ENCODE results near the gene CDAN1.
"Not testable (repeated sequence)": the region's sequence is repeated elsewhere in the genome, so short reads cannot be mapped to it uniquely, and the experiment has no call there.

The CDAN1 gene

GRCh38 chr15:42736793-42737528, at the start of gene CDAN1:
CDAN1 (minus strand) TSS chr15:42737128; CDS start chr15:42737102, 26 bp downstream.
- DNase-seq: peak in 13 of 14 donors; percentile 71 to 94 (median 83)

DNA sequence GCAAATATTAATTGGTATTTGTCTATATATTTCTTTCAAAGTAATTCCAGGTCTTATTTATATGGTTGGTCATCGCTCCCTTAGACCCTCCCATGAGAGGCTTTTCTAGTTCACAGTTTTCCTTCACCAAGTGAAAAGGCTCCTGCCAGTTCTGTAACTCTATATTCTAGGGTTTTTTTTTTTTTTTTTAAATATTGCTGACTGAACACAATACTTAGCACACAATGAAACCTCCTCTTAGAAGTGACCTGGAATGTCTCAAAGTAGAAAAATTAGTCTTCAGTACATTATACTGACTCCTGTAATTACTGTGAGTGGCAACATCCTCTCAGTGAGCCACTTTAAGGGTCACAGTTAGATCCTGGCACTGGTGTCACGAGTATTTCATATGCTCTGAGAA, 48.6 kb upstream of the CDAN1 start:
- DNase-seq: no peak

- DNase-seq: no peak
Measured at GRCh38 chr15:42784705-42785104, 47.8 kb upstream of the CDAN1 start.

DNA sequence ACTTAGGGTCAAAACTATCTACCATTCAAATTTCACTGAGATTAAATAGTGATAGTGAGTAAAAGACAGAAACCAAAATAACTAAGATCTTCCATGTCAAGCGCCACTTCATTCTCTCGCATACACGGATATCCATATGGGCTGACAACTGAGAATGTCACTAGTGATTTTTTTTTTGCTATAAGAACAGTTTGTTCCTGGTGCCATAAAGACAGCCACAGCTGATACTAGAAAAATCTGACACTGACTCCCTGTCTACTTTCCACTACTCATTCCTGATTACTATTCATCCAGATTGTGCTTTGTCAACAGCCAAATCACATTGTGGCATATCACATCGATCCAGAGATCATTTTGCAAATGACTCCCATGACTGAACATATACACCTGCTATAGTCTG, 45.8 kb upstream of the CDAN1 start:
- no peak for DNase-seq

DNA sequence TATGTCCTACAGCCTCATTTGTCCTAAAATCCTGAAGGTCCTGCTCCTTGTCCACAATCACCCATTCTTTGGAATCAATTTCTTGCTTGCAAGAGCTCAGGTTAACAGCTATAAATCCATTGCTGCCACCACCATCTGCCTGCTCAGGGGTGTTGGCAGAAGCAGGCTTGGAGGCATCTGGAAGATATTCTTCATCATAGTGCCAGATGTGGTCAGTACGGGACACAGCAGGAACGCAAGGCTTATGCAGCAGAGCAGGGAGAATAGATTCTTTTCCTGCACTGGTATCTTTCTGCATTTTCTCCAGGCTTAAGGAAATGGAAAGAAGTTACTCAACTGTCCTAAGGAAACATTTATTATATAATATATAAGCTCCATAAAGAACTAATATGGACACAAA, 38.5 kb upstream of the CDAN1 start:
- no peak for DNase-seq

DNA sequence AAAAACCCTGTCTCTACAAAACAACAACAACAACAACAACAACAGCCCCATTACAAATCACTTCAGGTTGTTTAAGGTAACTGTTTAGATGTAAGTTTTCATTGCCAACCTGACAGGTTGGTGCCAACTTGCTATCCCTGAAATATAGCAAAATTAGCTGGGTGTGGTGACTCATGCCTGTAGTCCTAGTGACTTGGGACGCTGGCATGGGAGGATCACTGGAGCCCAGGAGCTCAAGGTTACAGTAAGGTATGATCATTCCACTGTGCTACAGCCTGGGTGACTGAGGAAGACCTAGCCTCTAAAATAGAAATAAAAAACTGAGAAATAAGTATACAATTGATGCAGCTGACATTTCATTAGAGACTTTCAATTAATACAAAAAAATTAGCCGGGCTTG, 36.0 kb upstream of the CDAN1 start:
- DNase-seq: no peak

DNA sequence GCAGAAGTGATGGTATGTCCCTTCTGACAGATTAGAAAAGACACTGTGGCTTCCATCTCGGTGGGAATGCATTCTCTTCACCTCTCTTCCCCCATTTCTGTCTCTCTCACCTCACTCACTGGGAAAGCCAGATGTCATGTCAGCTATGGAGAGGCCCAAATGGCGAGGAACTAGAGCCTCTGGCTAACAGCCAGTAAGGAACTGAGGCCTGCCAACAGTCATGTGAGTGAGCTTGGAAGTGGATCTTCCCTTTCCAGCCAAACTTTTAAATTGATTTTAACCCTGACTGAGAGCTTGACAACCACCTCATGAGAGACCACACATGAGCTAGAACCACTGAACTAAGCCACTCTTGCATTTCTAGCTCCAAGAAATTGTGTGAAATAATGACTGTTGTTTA, 35.2 kb upstream of the CDAN1 start:
- DNase-seq: peak in 5 of 14 donors; percentile 0 to 3 (median 2)

DNA sequence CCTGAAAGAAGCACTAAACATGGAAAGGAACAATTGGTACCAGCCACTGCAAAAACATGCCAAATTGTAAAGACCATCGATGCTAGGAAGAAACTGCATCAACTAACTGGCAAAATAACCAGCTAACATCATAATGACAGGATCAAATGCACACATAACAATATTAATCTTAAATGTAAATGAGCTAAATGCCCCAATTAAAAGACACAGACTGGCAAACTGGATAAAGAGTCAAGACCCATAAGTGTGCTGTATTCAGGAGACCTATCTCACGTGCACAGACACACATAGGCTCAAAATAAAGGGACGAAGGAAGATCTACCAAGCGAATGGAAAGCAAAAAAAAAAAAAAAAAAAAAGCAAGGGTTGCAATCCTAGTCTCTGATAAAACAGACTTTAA, 29.2 kb upstream of the CDAN1 start:
- DNase-seq: not testable (repeated sequence)

DNA sequence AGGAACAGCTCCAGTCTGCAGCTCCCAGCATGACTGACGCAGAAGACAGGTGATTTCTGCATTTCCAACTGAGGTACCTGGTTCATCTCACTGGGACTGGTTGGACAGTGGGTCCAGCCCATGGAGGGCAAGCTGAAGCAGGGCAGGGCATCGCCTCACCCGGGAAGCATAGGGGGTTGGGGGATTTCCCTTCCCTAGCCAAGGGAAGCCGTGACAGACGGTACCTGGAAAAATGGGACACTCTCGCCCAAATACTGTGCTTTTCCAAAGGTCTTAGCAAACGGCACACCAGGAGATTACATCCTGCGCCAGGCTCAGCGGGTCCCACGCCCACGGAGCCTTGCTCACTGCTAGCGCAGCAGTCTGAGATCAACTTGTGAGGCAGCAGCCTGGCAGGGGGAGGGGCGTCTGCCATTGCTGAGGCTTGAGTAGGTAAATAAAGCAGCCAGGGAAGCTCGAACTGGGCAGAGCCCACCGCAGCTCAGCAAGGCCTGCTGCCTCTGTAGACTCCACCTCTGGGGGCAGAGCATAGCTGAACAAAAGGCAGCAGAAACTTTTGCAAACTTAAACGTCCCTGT, 27.3 kb upstream of the CDAN1 start:
- DNase-seq: peak in 1 of 14 donors; percentile 25

DNA sequence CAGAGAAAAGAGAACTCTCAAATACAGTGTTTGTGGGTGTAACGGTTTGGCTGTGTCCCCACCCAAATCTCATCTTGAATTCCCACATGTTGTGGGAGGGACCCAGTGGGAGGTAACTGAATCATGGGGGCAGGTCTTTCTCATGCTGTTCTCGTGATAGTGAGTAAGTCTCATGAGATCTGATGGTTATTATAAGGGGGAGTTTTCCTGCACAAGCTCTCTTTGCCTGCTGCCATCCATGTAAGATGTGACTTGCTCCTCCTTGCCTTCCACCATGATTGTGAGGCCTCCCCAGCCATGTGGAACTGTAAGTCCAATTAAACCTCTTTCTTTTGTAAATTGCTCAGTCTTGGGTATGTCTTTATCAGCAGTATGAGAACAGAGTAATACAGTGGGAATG, 24.9 kb upstream of the CDAN1 start:
- not testable (repeated sequence) for DNase-seq

DNA sequence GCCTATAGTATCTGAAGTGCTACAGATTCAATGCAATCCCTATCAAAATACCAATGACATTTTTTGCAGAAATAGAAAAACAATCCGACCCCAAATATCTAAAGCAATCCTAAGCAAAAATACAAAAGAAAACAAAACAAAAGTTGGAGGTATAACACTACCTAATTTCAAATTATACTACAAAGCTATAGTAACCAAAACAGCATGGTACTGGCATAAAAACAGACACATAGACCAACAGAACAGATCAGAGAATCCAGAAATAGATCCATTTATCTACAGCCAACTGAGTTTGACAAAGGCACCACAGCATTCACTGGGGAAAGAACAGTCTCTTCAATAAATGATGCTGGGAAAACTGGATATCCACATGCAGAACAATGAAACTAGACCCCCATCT, 23.8 kb upstream of the CDAN1 start:
- DNase-seq: no peak

DNA sequence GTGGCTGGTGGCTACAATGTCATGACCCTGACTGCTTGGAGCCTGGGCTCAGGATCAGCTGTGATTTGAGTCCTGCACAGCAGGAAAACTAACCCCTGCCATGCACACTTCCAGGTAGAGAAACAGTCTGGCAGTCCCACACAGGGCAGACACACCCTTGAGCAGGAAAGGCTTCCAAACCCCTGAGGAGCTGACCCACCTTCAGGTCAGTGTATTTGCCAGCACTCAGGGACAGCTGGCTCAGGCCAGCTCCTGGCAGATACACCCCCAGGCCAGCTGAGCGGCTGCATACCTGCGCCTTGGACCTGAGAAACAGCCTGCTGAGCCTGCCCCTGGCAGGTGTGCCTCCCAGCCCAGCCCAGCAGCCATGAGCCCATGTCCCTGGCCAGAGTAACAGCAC, 22.2 kb upstream of the CDAN1 start:
- DNase-seq: no peak

DNA sequence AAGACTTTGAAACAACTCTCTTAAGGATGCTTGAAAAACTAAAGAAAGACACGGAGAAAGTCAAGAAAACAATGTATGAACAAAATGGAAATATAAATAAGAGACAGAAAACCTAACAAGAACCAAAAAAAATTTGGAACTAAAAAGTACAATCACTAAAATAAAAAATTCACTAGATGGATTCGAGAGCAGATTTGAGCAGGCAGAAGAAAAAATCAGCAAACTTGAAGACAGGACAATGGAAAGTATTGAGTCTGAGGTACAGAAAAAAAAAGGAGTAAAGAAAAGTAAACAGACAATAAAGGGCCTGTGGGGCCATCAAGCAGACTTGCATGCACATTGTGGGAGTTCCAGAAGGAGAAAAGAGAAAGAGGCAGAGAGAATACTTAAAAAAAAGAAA, 13.4 kb upstream of the CDAN1 start:
- DNase-seq: no peak

DNA sequence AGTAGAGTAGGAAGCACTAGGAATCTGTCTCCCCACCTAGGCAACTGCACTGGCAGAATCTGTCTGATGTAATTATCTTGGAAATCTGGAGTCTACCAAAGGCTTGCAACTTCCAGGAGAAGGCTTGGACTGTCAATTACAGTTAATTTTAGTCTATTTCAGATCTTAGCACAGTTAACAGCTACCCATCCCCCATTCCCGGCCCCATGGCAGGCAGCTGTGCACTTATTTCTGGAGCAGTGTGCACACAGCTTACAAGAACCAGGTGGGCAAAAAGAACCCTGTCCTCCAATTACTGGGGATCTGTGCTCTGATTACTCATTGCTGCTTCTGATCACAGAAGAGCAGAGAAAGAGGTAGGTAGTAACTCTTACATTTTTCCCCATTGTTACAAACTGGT, 12.3 kb upstream of the CDAN1 start:
- no peak for DNase-seq

GRCh38 chr15:42744195-42744594, 7.3 kb upstream of the CDAN1 start:
- DNase-seq: no peak

DNA sequence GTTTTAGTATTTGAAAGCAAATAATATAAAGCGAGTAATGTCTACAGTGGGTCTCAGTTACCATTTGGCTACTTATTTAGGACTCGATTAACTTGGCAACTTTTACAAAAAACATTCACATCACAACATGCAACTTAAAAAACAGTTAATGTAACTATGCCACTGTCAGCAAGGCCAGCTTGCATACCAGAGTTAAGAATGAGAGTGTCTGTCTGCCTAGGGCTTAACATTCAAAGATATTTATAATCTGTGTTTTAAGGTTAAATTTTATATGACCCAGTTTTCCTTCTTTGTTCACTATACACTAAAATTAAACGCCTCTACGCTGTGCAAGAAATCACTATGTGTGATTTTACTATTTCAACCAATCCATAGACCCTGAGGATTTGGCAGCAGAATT, 5.2 kb upstream of the CDAN1 start:
- no peak for DNase-seq

DNA sequence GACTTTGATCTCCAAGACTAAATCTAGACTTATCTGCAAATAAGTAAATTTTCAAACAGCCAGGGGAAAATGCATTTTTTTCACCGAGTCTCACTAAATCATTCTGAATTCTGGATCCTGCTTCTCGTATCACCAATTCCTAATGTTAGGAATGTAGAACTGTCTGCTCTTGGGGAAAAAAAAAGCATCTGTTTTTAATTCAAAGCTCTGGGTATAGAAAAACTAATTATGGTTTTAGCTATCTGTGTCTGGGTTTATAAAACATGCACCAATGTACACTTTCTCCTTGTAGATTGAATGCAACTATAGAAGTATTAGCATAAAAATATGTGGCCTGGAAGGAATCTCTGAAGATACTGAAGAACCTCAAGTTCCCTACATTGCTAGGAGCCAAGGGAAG, 4.8 kb upstream of the CDAN1 start:
- DNase-seq: no peak

GRCh38 chr15:42737529-42738328, 801 bp upstream of the CDAN1 start:
- no peak for DNase-seq

DNA sequence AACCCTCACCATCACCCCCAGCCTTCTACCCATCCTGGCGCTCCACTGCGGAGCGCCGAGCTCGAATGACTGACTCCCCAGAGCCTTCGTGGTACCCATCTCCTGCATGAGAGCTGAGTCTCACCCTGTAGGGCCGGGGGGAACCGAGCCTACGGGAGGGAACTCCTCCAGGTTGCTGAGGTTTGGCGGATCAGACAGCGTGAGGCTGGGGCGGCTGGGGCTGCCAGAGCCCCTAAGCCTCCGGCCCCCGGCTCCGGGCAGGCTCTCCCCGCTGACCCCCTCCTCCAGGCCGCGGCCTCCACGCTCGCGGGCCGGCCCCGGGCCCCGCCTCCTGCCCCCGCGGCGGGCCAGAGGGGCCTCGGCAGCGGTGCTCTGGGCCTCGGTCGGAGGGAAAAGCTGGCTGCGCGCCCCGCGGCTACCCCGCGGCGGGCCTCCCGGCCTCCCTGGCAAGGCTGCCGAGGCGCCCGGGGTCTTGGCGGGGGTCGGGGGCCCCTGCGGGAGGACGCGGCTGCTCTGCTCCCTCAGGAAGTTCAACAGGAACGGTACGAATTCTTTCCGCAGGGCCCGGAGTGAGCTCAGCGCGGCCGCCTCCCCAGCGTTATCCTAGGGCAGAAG, 643 bp downstream of the CDAN1 start:
- DNase-seq: peak in 2 of 14 donors; percentile 5 to 46

DNA sequence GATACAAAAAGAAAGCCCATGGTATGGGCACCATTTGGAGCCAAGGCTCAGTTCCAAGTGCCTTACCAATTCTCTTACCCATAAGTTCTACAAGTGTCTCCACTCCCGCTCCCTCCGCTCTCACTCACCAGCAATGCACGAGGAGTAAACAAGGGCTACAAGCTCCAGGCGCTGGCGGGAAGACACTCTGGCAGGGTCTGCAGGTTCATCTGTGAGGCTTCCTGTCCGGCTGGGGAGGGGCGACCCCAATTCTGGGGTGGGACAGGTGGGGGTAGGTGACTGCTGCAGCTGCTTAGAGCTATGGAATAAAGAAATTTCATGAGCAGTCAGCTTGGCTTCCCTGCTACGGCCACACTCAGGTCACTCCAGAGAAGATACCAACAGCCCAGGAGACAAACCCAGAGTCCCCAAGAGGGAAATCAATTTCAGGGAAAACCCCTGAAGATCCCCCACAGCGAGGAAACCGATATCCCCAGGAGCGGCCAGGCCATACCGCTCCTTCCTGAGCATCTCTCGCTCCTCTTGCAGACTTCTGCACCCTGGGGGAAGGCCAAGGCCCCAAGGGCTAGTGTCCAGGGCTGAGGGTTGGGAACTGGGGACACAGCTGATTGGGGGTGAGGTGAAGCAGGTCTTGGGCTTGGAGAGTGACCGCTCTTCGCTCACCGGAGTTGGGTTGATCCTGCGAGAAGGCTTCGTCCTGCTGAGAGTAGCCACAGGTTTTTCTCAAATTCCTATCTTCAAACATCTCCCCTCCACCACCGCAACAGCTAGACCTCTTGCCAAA, 1.4 kb downstream of the CDAN1 start:
- DNase-seq: no peak

DNA sequence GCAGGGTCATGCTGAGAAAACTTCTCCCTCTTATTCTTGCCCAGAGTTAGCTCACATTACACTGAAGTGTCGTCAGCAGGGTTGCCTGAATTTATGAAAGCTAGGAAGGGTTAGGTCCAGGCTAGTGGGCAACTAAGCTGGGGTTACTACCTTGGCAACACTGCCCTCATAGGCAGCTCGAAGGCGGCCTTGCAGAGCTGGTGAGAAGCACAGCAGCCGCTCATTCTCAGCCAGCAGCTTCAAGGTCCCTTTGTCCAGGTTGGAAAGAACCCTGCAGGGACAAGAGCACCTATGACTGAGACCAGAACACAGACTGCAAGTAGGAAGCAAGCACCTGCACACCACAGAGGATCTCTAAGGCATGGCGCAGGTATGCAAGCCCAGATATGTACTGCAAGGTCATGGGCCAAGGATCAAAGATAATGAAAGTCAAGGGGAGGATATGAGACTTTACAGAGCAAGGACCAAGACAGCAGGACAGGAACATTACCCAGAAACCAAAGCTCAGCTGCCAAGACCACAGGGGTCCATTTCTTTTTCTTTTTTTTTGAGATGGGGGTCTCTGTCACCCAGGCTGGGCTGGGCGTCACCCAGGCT, 2.8 kb downstream of the CDAN1 start:
- DNase-seq: no peak

DNA sequence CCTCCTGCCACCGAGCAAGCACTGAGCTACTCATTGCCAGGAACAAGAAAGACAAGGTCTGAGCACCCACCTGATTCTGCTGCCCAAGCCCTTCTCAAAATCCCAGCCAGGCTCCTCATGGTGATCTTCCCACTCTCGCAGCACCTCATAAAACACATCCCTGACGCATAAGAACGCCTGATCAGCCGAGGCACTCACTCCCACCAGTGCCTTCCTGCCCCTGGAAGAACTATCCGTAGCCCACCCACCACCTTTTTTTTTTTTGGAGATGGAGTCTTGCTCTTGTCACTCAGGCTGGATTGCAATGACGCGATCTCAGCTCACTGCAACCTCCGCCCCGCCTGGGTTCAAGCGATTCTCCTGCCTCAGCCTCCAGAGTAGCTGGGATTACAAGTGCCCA, 3.9 kb downstream of the CDAN1 start:
- DNase-seq: no peak
